H1 (cell line): Measurements from ENCODE around the gene BAIAP2L2.

Experiments
- EP300 ChIP-seq, 2 experiments: IDR thresholded peaks; 1 replicate in 1 of 2; 2 replicates in 1 of 2; pipeline ENCODE4 v1.6.1; 2011 to 2012; ENCODE audit warnings: low read depth in 2 of 2, low read length in 2 of 2, mild to moderate bottlenecking in 2 of 2, borderline replicate concordance in 1 of 2, inconsistent platforms in 1 of 2, moderate library complexity in 1 of 2
- JUN ChIP-seq: IDR thresholded peaks from 2 replicates; pipeline ENCODE4 v1.6.1; 2011; ENCODE audit warnings: low read depth, mild to moderate bottlenecking, improper control_type of control experiment, low read length
- SIN3A ChIP-seq, 2 experiments: IDR thresholded peaks in 1 of 2; conservative IDR thresholded peaks in 1 of 2; 2 replicates each; pipeline ENCODE4 v1.6.1; 2011 to 2012; ENCODE audit warnings: low read length in 2 of 2, improper control_type of control experiment in 1 of 2, low read depth in 1 of 2, mild to moderate bottlenecking in 1 of 2
- TCF12 ChIP-seq: IDR thresholded peaks from 2 replicates; pipeline ENCODE4 v1.6.1; 2011; ENCODE audit warnings: low read depth, mild to moderate bottlenecking, low read length
- ZNF274 ChIP-seq: IDR thresholded peaks from 2 replicates; pipeline ENCODE4 v1.7.0; 2012; ENCODE audit warnings: low read length, borderline replicate concordance; ENCODE audit errors: extremely low read depth
- TF ChIP-seq, protein P1 (sequence below), 3 experiments: IDR thresholded peaks; 1 replicate in 2 of 3; 2 replicates in 1 of 3; pipeline versions ENCODE4 v1.5.1 to v1.6.1; 2011; ENCODE audit warnings: low read length in 3 of 3, mild to moderate bottlenecking in 3 of 3, inconsistent platforms in 2 of 3, low read depth in 1 of 3, moderate library complexity in 1 of 3; ENCODE audit not compliant: insufficient read depth in 1 of 3; ENCODE audit errors: control extremely low read depth in 1 of 3
- TF ChIP-seq, protein P2 (sequence below): IDR thresholded peaks from 2 replicates; pipeline ENCODE4 v1.6.1; 2012; ENCODE audit warnings: low read length, inconsistent platforms
- TF ChIP-seq, protein P3 (sequence below): IDR thresholded peaks from 2 replicates; pipeline ENCODE4 v1.6.1; 2011; ENCODE audit warnings: low read length, improper control_type of control experiment

DNA sequence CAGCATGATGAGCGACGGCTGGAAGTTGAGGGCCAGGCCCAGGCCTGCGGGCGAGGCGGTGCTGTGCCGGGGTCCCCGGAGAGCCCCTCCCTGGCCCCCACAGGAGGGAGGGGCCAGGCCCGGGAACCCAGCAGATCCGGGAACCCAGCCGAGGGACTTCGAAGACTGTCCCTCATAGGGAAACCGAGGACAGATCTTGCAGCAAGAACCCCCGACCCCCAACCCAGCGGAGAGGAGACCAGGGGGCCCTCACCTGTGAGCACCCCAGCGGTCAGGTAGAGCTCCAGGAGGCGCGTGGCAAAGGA lies 28.9 kb downstream of the BAIAP2L2 start:
- TF ChIP-seq, protein P1, sequence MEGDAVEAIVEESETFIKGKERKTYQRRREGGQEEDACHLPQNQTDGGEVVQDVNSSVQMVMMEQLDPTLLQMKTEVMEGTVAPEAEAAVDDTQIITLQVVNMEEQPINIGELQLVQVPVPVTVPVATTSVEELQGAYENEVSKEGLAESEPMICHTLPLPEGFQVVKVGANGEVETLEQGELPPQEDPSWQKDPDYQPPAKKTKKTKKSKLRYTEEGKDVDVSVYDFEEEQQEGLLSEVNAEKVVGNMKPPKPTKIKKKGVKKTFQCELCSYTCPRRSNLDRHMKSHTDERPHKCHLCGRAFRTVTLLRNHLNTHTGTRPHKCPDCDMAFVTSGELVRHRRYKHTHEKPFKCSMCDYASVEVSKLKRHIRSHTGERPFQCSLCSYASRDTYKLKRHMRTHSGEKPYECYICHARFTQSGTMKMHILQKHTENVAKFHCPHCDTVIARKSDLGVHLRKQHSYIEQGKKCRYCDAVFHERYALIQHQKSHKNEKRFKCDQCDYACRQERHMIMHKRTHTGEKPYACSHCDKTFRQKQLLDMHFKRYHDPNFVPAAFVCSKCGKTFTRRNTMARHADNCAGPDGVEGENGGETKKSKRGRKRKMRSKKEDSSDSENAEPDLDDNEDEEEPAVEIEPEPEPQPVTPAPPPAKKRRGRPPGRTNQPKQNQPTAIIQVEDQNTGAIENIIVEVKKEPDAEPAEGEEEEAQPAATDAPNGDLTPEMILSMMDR (IDR thresholded peaks at IDR 0.05; ENCODE audit: control extremely low read depth in 1 of 3, insufficient read depth in 1 of 3, low read depth in 1 of 3, low read length in 3 of 3), result no peak
- TF ChIP-seq TCF12, result no peak
- no peak for TF ChIP-seq EP300 (IDR thresholded peaks at IDR 0.05; ENCODE audit: borderline replicate concordance in 1 of 2, low read depth in 2 of 2, low read length in 2 of 2)
- TF ChIP-seq, protein P2, sequence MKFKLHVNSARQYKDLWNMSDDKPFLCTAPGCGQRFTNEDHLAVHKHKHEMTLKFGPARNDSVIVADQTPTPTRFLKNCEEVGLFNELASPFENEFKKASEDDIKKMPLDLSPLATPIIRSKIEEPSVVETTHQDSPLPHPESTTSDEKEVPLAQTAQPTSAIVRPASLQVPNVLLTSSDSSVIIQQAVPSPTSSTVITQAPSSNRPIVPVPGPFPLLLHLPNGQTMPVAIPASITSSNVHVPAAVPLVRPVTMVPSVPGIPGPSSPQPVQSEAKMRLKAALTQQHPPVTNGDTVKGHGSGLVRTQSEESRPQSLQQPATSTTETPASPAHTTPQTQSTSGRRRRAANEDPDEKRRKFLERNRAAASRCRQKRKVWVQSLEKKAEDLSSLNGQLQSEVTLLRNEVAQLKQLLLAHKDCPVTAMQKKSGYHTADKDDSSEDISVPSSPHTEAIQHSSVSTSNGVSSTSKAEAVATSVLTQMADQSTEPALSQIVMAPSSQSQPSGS, result no peak
- no peak for TF ChIP-seq SIN3A (conservative IDR thresholded peaks at IDR 0.05 in 1 of 2, IDR thresholded peaks at IDR 0.05 in 1 of 2; ENCODE audit: low read depth in 1 of 2, low read length in 2 of 2)
- TF ChIP-seq JUN, result no peak
- TF ChIP-seq, protein P3, sequence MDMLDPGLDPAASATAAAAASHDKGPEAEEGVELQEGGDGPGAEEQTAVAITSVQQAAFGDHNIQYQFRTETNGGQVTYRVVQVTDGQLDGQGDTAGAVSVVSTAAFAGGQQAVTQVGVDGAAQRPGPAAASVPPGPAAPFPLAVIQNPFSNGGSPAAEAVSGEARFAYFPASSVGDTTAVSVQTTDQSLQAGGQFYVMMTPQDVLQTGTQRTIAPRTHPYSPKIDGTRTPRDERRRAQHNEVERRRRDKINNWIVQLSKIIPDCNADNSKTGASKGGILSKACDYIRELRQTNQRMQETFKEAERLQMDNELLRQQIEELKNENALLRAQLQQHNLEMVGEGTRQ, result no peak
- TF ChIP-seq ZNF274, result no peak
